CD4-positive, CD25-positive, alpha-beta regulatory T cell (primary cell): Measurements from ENCODE around the gene SCART1. TPM values are rescaled to one million over a fixed set of nuclear protein-coding genes. Genes with fewer than 3 reads are reported as not detected.
"Not testable (repeated sequence)": the region's sequence is repeated elsewhere in the genome, so short reads cannot be mapped to it uniquely, and the experiment has no call there.

ENCODE experiments used
- ATAC-seq, 2 donors: fragments of 150-1000 bp; cut with Tn5 transposase; one replicate each; pipeline ENCODE4 v1.10.0; 2021; ENCODE audit warnings: low read depth in 2 of 2, moderate number of reproducible peaks in 2 of 2, moderate library complexity in 1 of 2
- DNase-seq, 3 donors: peaks; one replicate each; pipeline versions ENCODE4 v3.0.0 to v3.0.0-alpha.2; 2012 to 2022; ENCODE audit warnings: mixed read lengths in 1 of 3
- H3K27ac ChIP-seq: one replicate; pipeline ENCODE4 v1.7.0; 2013; ENCODE audit warnings: mild to moderate bottlenecking, low read length; ENCODE audit not compliant: insufficient read depth, poor library complexity, severe bottlenecking
- H3K27me3 ChIP-seq: one replicate; pipeline ENCODE4 v1.7.0; 2013; ENCODE audit warnings: low read length; ENCODE audit not compliant: control insufficient read depth, insufficient read depth
- H3K36me3 ChIP-seq: one replicate; pipeline ENCODE4 v1.7.0; 2013; ENCODE audit warnings: mild to moderate bottlenecking, low read length, moderate library complexity; ENCODE audit not compliant: control insufficient read depth, insufficient read depth
- H3K4me1 ChIP-seq: 2 replicates; pipeline ENCODE4 v1.7.0; 2013; ENCODE audit warnings: mild to moderate bottlenecking, low read length; ENCODE audit not compliant: insufficient read depth, control insufficient read depth, poor library complexity, severe bottlenecking
- H3K4me3 ChIP-seq: one replicate; pipeline ENCODE4 v1.7.0; 2013; ENCODE audit warnings: low read depth, mild to moderate bottlenecking, low read length, moderate library complexity
- H3K9me3 ChIP-seq, 2 experiments: 1 replicate in 1 of 2; 2 replicates in 1 of 2; pipeline ENCODE4 v1.7.0; 2013; ENCODE audit warnings: low read length in 2 of 2, mild to moderate bottlenecking in 1 of 2, moderate library complexity in 1 of 2; ENCODE audit not compliant: control insufficient read depth in 2 of 2
- H3K27ac Mint-ChIP-seq, 3 donors: one replicate each; pipeline ENCODE4 v1.8.0; 2020 to 2022; ENCODE audit warnings: mild to moderate bottlenecking in 3 of 3, mixed read lengths in 3 of 3, moderate library complexity in 2 of 3
- H3K27me3 Mint-ChIP-seq: one replicate; pipeline ENCODE4 v1.8.0; 2022; ENCODE audit warnings: mild to moderate bottlenecking, mixed read lengths
- H3K36me3 Mint-ChIP-seq: one replicate; pipeline ENCODE4 v1.8.0; 2020; ENCODE audit warnings: mixed read lengths
- H3K4me1 Mint-ChIP-seq, 4 donors: one replicate each; pipeline ENCODE4 v1.8.0; 2020 to 2022; ENCODE audit warnings: mixed read lengths in 4 of 4, mild to moderate bottlenecking in 1 of 4
- H3K4me3 Mint-ChIP-seq, 4 donors: one replicate each; pipeline ENCODE4 v1.8.0; 2020 to 2022; ENCODE audit warnings: mild to moderate bottlenecking in 4 of 4, mixed read lengths in 4 of 4, moderate library complexity in 3 of 4
- H3K9me3 Mint-ChIP-seq, 7 donors: one replicate each; pipeline ENCODE4 v1.8.0; 2020 to 2022; ENCODE audit warnings: mixed read lengths in 7 of 7, mild to moderate bottlenecking in 3 of 7, moderate library complexity in 2 of 7
- polyA plus RNA-seq, 4 donors: library from polyadenylated mRNA; unstranded; fragments of 300-500 nt; fragmentation: Illumina TruSeq; gene quantifications; one replicate each; pipeline ENCODE4 v1.2.3, GENCODE V29; 2021
- total RNA-seq: library from RNA; stranded (reverse); gene quantifications from one replicate; pipeline ENCODE4 v1.2.3, GENCODE V29; 2022

The SCART1 gene
- total RNA-seq (5.6 TPM), polyA plus RNA-seq (under 1 TPM in 2 of 4 donors, not detected in 2; 0.03 to 0.29 TPM)

GRCh38 chr10:133453516-133454203 lies at the start of gene SCART1:
SCART1 (plus strand) TSS chr10:133453945; CDS start chr10:133453998, 53 bp downstream.
- H3K4me1 Mint-ChIP-seq: no peaks in the 10 kb centered on the region
- Histone ChIP-seq H3K27ac (no peak within 1 kb of the TSS), H3K36me3 (no peaks in the 10 kb centered on the region), H3K4me3 (no peak within 1 kb of the TSS), H3K27me3 (no peaks in the 10 kb centered on the region), H3K4me1 (no peaks in the 10 kb centered on the region), H3K9me3 (peaks cover 6 to 7% of the 10 kb centered on the region in 2 experiments)
- DNase-seq: no peak
- no peak within 1 kb of the TSS for H3K4me3 Mint-ChIP-seq
- H3K27ac Mint-ChIP-seq: peak within 1 kb of the TSS in 2 of 3 donors; percentile 42 to 57
- H3K27me3 Mint-ChIP-seq: peaks cover 13% of the 10 kb centered on the region
- peaks cover 3% of the 10 kb centered on the region for H3K36me3 Mint-ChIP-seq
- peaks cover 0 to 8% (median 3%) of the 10 kb centered on the region in 7 donors for H3K9me3 Mint-ChIP-seq
- ATAC-seq: peak in 1 of 2 donors; percentile 44

GRCh38 chr10:133405272-133405671 lies 48.5 kb upstream of the SCART1 start:
- H3K36me3 Mint-ChIP-seq: peaks cover 55% of the 10 kb centered on the region
- no peaks in the 10 kb centered on the region for H3K27me3 Mint-ChIP-seq
- Histone ChIP-seq H3K9me3 (no peaks in the 10 kb centered on the region), H3K36me3 (peaks cover 52% of the 10 kb centered on the region), H3K4me3 (peak overlapping the region; percentile 46), H3K27me3 (no peaks in the 10 kb centered on the region), H3K4me1 (peaks cover 9% of the 10 kb centered on the region), H3K27ac (no peak overlapping the region)
- peak overlapping the region in 1 of 4 donors; percentile 74 for H3K4me3 Mint-ChIP-seq
- peaks cover 40 to 61% (median 55%) of the 10 kb centered on the region in 4 donors for H3K4me1 Mint-ChIP-seq
- peaks cover 0 to 1% (median 0%) of the 10 kb centered on the region in 7 donors for H3K9me3 Mint-ChIP-seq
- peak overlapping the region in 2 of 3 donors; percentile 11 to 42 for H3K27ac Mint-ChIP-seq
- no peak for DNase-seq
- ATAC-seq: no peak

DNA sequence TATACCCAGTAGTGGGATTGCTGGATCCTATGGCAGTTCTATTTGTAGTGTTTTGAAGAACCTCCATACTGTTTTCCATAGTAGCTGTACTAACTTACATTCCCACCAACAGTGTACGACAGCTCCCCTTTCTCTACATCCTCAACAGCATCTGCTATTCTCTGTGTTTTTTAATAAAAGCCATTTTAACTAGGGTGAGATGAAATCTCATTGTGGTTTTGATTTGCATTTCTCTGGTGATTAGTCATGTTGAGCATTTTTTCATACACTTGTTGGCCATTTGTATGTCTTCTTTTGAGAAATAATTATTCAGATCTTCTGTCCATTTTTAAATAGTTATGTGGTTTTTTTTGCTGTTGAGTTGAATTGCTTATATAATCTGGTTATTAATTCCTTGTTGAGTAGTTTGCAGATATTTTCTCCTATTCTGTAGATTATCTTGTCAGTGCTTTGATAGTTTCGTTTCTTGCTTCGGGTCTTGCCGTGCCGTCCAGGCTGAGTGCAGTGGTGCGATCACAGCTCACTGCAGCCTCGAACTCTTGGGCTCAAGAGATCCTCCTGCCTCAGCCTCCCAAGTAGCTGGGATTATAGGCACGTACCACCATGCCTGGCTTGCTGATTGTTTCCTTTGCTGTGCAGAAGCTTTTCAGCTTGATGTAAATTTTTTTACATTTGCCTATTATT lies 47.8 kb upstream of the SCART1 start:
- Histone ChIP-seq H3K9me3 (peaks cover 2 to 4% of the 10 kb centered on the region in 2 experiments), H3K36me3 (peaks cover 55% of the 10 kb centered on the region), H3K27ac (peak overlapping the region; percentile 53), H3K27me3 (no peaks in the 10 kb centered on the region), H3K4me3 (peak overlapping the region; percentile 46), H3K4me1 (peaks cover 2% of the 10 kb centered on the region)
- H3K4me1 Mint-ChIP-seq: peaks cover 39 to 56% (median 51%) of the 10 kb centered on the region in 4 donors
- peak overlapping the region; percentile 54 to 74 (median 68) for H3K4me3 Mint-ChIP-seq
- peak in 1 of 2 donors; percentile 46 for ATAC-seq
- peaks cover 62% of the 10 kb centered on the region for H3K36me3 Mint-ChIP-seq
- H3K9me3 Mint-ChIP-seq: peaks cover 0 to 8% (median 0%) of the 10 kb centered on the region in 7 donors
- peak overlapping the region; percentile 42 to 95 (median 80) for H3K27ac Mint-ChIP-seq
- DNase-seq: peak in 2 of 3 donors; percentile 13 to 36
- no peaks in the 10 kb centered on the region for H3K27me3 Mint-ChIP-seq

GRCh38 chr10:133411523-133412380 lies 42.0 kb upstream of the SCART1 start:
- H3K27me3 Mint-ChIP-seq: no peaks in the 10 kb centered on the region
- H3K36me3 Mint-ChIP-seq: peaks cover 78% of the 10 kb centered on the region
- Histone ChIP-seq H3K4me1 (no peaks in the 10 kb centered on the region), H3K9me3 (peaks cover 20 to 24% of the 10 kb centered on the region in 2 experiments), H3K36me3 (peaks cover 62% of the 10 kb centered on the region), H3K27ac (no peak overlapping the region), H3K4me3 (no peak overlapping the region), H3K27me3 (no peaks in the 10 kb centered on the region)
- H3K27ac Mint-ChIP-seq: no peak overlapping the region
- no peak overlapping the region for H3K4me3 Mint-ChIP-seq
- peaks cover 21 to 31% (median 26%) of the 10 kb centered on the region in 4 donors for H3K4me1 Mint-ChIP-seq
- DNase-seq: no peak
- H3K9me3 Mint-ChIP-seq: peaks cover 0 to 35% (median 11%) of the 10 kb centered on the region in 7 donors
- ATAC-seq: no peak

DNA sequence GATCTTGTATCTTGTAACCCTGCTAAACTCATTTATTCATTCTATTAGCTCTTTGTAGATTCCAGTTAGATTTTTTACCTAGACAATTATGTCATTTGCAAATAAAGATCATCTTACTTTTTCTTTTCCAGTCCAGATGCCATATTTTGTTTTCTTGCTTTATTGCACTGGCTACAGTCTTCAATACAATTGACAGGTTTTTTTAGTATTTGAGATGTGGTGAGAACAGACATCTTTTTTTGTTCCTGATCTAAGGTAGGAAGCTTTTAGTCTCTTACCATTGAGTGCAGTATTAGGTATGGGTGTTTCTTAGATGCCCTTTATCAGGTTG lies 41.4 kb upstream of the SCART1 start:
- ATAC-seq (no peak), DNase-seq (no peak)
- H3K4me1 ChIP-seq: no peaks in the 10 kb centered on the region
- no peak overlapping the region for H3K27ac Mint-ChIP-seq
- peaks cover 16 to 27% (median 20%) of the 10 kb centered on the region in 4 donors for H3K4me1 Mint-ChIP-seq
- H3K27me3 Mint-ChIP-seq: no peaks in the 10 kb centered on the region
- H3K27me3 ChIP-seq: no peaks in the 10 kb centered on the region
- H3K36me3 ChIP-seq: peaks cover 62% of the 10 kb centered on the region
- H3K4me3 Mint-ChIP-seq: no peak overlapping the region
- H3K27ac ChIP-seq: no peak overlapping the region
- H3K36me3 Mint-ChIP-seq: peaks cover 72% of the 10 kb centered on the region
- peaks cover 20 to 24% of the 10 kb centered on the region in 2 experiments for H3K9me3 ChIP-seq
- peaks cover 0 to 35% (median 11%) of the 10 kb centered on the region in 7 donors for H3K9me3 Mint-ChIP-seq
- no peak overlapping the region for H3K4me3 ChIP-seq

- not testable (repeated sequence) for H3K4me3 ChIP-seq, ATAC-seq
- H3K36me3 ChIP-seq: peaks cover 46% of the 10 kb centered on the region
Observed at GRCh38 chr10:133414401-133414800, 39.3 kb upstream of the SCART1 start.

DNA sequence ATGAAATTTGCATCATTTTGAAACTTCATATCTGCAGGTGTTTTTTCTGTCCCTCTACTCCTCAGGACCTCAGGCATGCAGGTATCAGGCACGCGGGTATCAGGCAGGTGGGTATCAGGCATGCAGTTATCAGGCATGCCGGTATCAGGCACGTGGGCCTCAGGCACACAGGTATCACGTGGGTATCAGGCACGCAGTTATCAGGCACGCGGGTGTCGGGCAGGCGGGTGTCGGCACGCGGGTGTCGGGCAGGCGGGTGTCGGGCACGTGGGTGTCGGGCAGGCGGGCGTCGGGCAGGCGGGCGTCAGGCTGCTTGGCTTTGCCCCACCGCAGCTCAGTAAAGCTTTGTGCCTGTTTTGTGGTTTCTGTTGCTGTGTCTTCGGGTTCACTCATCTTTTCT lies 38.0 kb upstream of the SCART1 start:
- no peak overlapping the region for H3K27ac ChIP-seq
- Mint-ChIP-seq H3K27ac (no peak overlapping the region), H3K4me1 (peaks cover 0 to 5% (median 5%) of the 10 kb centered on the region in 4 donors), H3K36me3 (peaks cover 53% of the 10 kb centered on the region), H3K4me3 (no peak overlapping the region), H3K9me3 (peaks cover 0 to 29% (median 11%) of the 10 kb centered on the region in 7 donors), H3K27me3 (no peaks in the 10 kb centered on the region)
- H3K36me3 ChIP-seq: peaks cover 32% of the 10 kb centered on the region
- H3K9me3 ChIP-seq: peaks cover 20 to 22% of the 10 kb centered on the region in 2 experiments
- ATAC-seq (no peak), DNase-seq (no peak)
- no peak overlapping the region for H3K4me3 ChIP-seq
- H3K27me3 ChIP-seq: no peaks in the 10 kb centered on the region
- no peaks in the 10 kb centered on the region for H3K4me1 ChIP-seq

More at GRCh38 chr10:133414401-133414800, 39.3 kb upstream of the SCART1 start:
- H3K27ac ChIP-seq, H3K4me1 ChIP-seq, H3K27me3 ChIP-seq, H3K27ac Mint-ChIP-seq, DNase-seq, H3K4me3 Mint-ChIP-seq, H3K27me3 Mint-ChIP-seq: not testable (repeated sequence)
- Mint-ChIP-seq H3K4me1 (peaks cover 6 to 11% (median 10%) of the 10 kb centered on the region in 4 donors), H3K9me3 (peaks cover 0 to 35% (median 11%) of the 10 kb centered on the region in 7 donors), H3K36me3 (peaks cover 63% of the 10 kb centered on the region)
- peaks cover 20 to 24% of the 10 kb centered on the region in 2 experiments for H3K9me3 ChIP-seq
